ENCODE data around the gene TUBGCP6.

The TUBGCP6 gene

DNA sequence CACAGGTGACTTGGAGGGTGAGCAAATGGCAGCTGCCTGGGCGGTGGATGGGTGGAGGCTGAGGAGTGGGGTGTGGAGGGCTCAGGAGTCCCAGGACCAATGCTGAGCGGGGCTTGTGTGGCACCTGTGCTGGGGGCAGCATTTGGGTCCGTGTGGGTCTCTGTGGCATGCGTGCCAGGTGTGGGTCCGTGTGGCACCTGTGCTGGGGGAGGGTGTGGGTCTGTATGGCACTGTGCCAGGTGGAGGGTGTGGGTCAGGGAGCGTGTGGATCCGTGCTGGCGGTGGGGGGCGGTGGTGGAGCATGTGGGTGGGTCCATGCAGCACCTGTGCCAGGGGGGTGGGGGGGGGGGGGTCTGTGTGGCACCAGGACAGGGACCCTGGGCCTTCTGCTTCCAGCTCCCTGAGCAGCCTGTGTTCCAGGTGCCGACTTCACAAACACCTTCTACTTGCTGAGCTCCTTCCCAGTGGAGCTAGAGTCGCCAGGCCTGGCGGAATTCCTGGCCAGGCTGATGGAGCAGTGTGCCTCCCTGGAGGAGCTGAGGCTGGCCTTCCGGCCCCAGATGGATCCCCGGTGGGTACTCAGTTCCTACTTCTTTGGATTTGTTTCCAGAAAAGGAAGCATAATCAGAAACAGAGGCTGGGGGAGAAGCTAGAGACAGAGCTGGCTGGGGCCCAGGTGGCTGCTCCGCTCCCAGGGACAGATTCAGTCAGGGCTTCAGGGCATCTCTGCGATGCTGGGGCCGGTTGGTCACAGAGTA, 29.3 kb downstream of the TUBGCP6 start:
- TF ChIP-seq, protein P1, sequence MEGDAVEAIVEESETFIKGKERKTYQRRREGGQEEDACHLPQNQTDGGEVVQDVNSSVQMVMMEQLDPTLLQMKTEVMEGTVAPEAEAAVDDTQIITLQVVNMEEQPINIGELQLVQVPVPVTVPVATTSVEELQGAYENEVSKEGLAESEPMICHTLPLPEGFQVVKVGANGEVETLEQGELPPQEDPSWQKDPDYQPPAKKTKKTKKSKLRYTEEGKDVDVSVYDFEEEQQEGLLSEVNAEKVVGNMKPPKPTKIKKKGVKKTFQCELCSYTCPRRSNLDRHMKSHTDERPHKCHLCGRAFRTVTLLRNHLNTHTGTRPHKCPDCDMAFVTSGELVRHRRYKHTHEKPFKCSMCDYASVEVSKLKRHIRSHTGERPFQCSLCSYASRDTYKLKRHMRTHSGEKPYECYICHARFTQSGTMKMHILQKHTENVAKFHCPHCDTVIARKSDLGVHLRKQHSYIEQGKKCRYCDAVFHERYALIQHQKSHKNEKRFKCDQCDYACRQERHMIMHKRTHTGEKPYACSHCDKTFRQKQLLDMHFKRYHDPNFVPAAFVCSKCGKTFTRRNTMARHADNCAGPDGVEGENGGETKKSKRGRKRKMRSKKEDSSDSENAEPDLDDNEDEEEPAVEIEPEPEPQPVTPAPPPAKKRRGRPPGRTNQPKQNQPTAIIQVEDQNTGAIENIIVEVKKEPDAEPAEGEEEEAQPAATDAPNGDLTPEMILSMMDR (IDR thresholded peaks at IDR 0.05) = no peak

DNA sequence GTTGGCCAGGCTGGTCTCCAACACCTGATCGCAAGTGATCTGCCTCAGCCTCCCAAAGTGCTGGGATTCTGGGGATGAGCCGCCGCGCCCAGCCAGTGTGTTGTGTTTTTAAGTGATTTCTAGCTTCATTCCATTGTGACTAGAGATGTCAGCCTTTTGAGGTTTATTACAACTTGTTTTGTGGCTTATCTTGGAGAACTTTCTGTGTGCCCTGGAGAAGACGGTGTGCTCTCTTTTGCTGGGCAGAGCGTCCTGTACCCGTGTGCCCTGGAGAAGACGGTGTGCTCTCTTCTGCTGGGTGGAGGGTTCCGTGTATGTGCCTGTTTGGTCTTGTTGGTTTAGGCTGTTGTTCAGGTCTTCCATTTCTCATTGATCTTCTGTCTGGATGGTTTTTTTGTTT, 31.6 kb downstream of the TUBGCP6 start:
- TF ChIP-seq, protein P1 (IDR thresholded peaks at IDR 0.05) = no peak

DNA sequence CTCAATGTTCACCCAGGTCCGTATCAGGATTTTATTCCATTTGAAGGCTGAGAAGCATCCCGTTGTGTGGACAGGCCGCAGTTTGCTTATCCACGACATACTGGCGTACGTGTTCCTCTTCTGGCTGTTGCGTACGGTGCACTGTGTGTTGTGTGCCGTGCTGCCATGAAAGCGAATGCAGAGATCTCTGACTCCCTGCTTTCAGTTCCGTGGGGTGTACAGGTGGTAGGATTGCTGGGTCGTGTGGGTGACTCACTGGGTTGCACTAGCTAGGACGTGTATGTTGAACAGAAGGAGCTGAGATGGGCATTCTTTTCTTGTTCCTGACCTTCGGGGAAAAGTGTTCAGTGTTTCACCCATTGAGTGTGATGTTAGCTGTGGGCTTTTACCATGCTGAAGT, 33.7 kb downstream of the TUBGCP6 start:
- TF ChIP-seq, protein P1 (IDR thresholded peaks at IDR 0.05) = no peak

DNA sequence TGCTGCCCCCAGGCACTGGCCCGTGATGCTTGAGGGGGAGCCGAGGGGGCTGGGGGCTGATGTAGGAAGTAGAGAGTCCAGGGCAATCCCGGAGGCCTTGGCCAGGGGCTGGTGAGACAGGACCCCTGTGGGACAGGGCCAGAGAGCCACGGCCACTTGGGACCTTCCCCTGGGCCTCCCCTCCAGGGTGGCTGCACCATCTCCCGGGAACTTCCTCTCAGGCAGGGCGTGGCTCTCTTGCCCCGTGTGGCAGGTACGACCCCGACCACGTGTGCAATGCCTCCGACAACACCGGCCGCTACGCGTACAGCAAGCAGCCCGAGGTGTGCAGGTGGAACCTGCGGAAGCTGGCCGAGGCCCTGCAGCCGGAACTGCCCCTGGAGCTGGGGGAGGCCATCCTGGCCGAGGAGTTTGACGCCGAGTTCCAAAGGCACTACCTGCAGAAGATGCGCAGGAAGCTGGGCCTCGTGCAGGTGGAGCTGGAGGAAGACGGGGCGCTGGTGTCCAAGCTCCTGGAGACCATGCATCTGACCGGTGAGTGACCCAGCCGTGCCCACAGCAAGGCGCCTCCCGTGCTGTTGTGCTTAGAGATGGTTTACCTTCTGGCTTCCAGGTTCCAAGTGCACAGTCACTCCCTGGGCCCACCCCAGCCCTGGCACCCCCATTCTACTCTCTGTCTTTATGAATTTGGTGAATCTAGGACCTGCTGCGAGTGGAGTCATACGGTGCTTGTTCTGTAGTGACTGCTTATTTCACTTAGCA, 34.3 kb downstream of the TUBGCP6 start:
- TF ChIP-seq, protein P1 (IDR thresholded peaks at IDR 0.05) = no peak

DNA sequence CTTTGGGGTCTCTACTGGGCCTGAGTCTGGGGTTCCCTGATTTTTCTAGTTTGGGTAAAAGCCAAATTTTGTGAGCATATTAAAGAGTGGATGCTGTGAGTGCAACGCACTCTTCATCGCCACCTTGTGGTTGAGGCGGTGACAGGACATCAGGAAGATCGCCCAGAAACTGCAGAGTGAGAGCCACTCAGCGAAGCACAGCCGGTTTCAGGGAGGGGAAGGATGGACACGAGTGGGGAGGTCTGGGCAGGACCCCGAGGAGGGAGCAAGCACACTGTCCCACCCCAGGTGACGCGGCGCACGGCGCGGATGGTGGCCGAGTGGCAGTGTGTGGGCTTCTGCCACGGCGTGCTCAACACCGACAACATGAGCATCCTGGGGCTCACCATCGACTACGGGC, 34.9 kb downstream of the TUBGCP6 start:
- TF ChIP-seq, protein P1 (IDR thresholded peaks at IDR 0.05) = peak; percentile 90

DNA sequence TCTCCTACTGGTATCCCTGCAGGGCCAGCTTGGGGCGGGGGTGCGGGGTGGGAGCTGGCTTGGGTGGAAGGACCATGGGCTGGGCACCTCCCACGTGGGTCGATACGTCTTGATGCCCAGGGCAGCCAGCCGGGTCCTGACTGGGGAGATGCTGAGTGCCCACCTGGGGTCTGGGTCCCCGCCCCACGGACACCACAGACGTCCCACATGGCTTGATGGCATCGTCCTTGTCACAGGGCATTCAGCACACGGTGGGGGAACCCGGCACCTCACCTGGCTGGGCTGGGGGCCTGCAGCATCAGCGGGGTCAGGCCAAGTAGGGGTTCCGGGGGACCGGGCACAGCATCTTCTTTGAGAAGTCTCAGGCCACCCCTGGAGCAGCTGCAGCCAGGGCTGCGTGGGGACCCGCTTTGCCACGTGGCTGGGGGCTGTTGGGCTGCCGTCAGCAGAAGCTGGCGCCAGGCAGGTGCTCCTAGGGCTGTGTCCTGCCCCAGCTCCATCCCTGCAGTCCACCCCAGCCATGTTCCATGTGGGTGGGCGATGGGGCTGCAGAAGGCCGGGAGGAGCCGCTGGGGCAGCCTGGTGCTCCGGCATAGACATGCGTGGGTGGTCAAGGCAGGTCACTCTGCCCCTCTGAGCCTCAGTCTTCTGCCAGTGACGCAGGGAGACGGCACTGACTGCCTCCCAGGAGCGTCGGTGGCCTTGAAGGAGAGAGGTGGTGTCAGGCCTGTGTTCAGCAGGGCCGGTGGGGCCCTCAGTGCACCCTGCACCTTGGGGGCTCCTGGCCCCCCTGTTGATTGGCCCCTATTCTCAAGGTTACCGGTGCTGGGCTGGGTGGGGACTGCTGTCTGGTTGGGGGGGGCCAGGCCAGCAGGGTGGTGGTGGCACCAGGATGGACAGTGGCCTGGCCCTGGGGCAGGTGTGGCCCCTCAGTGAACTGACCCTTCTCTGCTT, 35.6 kb downstream of the TUBGCP6 start:
- TF ChIP-seq, protein P1 (IDR thresholded peaks at IDR 0.05) = no peak

DNA sequence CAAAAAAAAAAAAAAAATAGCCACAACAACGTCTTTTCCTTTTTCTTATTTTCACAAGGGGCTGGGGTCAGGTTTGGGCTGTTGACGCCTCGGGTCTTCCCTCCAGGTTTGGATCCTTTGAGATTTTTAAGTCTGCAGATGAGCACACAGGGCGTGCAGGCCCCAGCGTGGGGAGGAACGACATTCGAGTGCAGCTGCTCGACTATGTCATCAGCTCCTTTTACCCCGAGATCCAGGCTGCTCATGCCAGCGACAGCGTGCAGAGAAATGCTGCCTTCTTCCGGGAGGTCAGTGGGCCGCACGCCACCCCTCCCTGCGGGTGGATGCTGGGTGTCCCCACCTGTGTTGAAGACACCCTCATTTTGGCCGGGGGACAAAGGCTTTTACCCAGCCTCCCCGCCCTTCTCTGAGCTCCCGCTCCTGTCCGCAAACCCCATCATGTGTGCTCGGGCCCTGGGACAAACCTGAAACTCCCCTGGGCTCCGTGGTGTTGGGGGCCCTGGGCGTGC, 36.3 kb downstream of the TUBGCP6 start:
- TF ChIP-seq, protein P1 (IDR thresholded peaks at IDR 0.05) = no peak
